ENCODE measurements around the gene NDST1.

The NDST1 gene

DNA sequence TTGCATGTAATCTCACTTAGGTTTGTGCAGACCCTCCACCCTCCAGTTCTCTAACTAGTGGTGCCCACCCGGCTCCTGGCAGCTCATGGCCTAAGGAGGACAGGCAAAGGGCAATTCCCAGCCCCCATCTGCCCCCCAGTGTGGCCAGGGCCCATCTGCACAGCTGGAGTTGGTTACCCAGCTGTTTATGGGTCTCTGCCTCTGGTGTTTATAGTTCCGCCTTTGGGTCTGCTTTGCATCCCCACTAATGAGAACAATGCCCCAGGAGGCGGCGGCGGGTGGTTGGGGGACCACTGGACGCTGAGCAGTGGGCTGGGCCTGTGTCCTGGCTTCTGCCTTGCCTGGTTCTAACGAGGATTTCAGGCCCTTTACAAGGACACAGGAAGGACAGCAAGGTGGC is 62.4 kb downstream of the NDST1 start:
- no peak for DNase-seq (ENCODE audit: low read depth in 2 of 2)

DNA sequence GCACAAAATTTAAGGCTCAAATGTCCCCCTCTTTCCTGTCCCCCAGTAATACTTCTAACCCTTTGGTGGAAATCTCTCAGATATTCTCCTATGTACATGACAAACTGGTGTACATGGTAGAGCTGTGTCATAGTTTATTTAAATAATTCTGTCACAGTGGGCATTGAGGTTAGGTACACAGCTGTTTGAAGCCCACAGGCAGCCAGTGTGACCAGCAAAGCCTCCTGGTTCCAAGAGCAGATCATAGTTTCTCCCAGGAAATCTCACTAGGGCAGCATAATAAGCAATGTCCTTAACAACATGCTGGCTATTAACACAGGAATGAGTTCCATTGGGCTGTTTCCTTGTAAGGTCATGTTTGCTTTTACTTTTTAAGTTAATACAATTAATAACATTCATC is 63.9 kb downstream of the NDST1 start:
- DNase-seq (ENCODE audit: low read depth in 2 of 2), result no peak

DNA sequence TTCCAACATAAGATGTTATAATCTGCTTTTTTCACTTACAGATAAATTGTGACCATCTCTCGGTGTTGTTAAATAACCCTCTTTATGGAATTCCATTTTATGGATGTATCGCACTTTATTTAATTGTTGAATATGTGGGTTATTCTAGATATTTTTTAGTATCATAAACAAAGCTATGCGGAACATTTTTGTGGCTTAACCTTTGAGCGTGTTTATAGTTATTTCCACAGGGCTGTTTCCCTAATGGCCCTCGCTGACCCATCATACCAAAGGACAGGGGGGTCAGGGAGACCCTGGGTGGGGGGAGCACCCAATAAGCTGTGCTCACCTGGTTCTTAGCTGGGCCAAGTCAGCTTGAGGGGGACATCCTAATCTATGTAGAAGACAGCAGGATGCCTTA is 65.3 kb downstream of the NDST1 start:
- no peak for DNase-seq (ENCODE audit: low read depth in 2 of 2)

DNA sequence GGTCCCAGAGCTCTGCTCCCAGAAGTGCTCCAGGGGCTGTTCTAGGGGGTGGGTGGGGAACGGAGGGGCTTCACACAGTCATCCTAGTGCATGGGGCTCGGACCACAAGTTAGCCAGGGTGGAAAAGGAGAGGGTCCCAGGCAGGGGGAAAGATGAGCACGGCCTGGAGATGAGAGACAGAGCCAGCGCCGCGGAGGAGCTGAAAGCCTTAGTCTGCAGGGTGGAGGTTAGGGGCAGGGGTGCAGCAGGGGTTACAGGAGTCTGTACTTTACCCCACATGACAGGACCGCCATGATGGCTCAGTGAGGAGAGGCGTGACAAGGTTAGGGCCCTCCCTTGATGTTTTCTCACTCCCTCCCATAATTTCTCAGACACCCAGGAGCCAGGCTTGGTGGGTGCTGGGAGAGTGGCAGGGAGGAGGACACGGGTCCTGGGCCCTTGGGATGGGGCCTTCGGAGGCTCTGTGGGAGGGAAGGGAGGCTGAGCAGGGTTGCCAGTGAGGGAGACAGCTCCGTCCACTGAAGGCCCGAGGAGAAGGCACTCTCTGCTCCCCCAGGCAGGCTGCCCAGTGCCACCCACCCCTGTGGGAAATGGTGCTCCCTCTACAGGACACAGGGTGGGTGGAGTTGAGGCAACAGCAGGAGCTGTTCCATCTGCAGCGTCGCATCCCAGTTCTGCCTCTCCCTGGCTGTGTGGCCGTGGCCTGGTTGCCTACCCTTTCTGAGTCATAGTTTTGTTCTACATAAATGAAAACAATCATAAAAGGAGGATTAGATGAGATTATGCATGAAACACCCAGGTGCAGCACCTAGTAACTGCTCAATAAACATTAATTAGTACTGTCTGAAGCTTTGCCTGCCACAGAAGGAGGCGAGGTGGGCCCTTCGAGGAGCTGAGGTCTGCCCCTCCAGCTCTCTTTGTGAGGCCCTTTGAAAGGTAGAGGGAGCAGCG is 66.2 kb downstream of the NDST1 start:
- DNase-seq (ENCODE audit: low read depth in 2 of 2), result no peak

DNA sequence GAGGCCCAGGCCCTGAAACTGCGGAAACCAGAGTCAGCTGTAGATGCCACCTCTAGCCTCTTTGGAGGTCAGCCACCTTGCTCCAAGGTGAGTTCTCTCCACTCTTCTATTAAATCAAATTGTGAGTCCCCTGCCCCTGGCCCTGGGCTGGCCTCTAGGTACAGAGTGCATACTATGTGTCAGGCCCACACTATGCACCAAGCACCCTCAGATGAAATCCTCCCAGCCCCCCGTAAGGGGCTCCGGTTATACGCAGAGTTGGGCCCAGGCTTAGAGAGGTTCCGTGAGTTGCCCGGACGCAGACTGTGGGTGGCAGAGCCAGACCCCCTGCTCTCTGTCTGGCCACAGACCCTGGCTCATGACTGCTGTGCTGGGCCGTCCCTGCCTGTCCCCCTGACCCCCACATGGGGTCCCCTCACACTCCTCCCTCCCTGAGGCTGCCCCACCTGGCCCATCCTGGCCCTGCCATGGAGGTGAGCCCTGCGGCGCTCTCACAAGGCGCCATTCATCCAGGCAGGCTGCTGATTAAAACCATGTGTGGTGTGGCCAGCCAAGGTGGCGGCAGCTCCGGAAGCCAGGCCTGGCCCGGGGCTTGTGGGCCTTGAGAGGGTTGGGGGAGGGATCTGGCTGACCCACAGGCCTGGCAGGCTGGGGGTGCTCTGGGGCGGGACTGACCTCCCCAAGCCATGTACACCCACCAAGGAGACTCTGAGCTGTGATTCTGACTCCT is 67.1 kb downstream of the NDST1 start:
- DNase-seq (ENCODE audit: low read depth in 2 of 2), result no peak

DNA sequence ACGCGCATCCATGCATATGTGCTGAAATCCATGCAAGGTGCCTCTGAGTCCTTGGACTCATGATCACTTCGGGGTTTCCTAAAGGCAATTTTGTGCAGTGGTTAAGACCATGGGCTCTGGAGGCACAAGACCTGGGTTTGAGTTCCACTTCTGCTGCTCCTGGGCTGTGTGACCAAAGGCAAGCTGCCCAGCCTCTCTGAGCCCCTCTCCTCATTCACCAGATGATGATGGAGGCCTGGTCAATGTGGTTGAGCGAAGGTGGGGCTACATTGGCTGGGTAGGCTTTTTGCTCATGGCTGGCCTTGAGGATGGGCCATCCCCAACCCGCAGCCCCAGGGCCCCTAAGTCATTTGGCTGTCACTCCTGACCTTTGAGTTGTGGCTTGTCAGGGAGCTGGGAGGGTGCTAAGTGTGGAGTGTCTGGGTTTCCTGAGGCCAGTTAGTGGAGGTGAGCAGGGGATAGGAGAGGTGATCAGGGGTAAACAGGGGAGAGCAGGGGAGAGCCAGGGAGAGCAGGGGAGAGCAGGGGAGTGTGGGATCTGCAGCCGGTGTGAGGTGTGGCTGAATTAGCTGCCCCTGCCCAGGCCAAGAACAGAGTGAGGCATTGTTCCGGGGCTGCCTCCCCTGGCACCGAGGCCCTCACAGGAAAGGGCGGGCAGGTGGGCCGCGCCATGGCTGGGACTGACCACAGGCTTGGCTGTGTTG is 68.0 kb downstream of the NDST1 start:
- no peak for DNase-seq (ENCODE audit: low read depth in 2 of 2)

DNA sequence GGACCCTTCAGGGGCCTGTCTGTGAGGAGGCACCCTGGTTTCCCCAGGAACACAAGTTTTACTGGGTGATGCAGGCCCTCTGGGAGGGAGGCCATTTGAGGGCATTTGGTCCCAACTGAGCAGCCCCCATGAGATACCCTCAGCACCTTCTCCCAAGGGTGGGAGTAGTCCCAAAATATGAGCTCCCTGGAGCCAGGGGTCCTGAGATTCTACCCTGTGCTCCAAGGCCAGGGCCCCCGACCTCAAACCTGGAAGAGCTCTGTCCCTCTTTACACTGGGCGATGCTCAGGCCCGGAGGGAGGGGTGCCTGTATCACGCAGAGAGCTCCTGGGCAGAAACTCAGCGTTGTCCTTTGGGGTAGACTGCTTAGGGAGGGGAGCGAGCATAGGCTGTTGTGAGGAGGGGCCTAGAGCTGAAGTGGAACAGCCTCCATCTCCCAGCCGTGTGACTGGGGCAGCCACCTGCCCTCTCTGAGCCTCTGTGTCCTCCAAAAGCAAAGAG is 68.6 kb downstream of the NDST1 start:
- no peak for DNase-seq (ENCODE audit: low read depth in 2 of 2)

DNA sequence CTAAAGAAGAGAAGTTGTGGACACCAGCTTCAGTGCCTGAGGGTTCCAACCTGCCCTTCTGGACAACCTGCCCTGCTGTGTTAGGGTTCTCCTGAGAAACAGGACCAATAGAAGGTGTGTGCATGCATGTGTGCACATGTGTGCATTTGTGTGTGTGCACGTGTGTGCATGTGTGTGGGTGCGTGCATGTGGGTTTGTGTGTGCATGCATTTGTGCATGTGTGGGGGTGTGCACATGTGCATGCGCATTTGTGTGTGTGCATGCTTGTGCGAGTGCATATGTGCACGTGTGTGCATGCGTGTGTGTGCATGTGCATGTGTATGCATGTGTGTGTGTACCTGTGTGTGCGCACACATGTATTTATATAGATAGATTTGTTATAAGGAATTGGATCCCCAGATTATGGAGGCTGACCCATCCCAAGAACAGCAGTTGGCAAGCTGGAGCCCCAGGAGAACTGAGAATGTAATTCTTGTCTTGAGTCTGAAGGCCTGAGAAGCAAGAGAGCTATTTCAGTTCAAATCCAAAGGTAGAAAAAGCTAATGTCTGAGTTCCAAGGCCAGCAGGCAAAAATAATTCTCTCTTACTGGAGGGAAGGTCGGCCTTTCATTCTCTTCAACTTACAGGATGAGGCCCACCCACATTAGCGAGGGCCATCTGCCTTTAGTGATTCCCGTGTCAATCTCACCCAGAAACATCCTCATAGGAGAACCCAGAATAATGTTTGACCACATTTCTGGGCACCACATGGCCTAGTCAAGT is 69.6 kb downstream of the NDST1 start:
- DNase-seq (ENCODE audit: low read depth in 2 of 2), result no peak

DNA sequence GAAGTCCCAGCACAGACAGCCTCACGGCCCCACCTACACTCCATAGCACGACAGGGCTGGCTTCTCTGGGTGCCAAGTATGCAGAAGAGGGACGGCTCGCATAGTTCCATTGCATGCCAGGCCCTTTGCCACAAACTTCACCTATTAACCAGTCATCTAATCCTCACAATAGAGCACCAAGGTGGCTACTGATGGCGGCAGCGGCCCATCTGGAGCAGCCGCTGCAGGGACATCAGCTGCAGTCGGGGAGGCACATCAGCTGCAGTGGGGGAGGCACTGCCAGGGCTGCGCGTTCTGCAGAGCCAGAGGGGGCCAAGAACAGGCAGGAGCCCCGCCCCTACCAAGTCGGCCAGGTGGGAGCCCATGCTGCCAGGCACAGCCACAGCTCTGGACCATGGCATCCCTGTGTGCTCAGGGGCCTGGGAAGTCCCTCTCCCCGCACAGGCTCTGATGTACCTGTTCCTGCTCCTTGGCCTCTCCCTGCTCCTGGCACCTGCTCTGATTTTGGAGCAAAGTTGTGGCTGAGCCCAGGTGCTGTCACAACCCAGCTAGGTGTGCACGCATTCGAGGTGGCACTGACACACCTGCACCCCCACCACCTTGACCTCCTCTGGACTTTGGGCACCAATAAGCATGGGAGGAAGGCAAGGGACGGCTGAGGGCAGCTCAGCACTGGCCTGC is 71.0 kb downstream of the NDST1 start:
- no peak for DNase-seq (ENCODE audit: low read depth in 2 of 2)

DNA sequence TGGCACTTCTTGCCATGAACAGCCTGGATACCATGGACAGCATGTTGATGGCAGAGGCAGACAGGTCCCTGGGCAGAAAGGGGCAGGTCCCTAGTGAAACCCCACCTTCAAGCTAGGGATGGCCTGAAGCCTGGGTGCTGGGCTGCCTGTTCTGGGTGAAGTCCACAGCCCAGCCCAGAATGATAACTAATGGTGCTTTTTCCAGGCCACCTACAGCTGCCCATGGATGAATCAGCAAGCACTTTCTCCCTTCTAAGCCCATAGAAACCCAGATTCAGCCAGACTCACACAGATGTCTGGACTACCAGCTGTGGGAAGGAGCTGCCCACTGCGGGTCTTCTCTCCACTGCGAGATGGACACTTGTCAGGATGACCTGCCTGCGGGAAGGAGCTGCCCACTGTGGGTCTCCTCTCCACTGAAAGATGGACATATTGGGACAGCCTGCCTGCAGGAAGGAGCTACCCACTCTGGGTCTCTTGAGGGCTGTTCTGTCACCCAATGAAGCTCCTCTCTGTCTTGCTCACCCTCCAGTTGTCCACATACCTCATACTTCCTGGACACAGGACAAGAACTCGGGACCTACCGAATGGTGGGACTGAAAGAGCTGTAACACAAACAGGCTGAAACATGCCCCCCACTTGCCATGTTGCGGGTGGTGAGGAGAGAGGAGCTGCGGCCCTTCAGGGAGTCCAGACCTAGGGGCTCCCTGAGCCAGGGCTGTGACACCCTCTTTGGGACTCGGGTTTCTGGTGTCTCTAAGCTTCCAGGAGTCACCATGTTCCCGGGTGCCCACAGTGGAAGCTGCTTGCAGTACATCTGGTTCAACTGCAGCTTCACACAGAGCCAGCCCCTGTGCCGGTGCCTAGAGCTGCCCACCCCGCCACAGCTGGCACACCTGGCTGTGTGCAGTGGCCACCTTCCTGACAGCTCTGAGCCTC is 71.8 kb downstream of the NDST1 start:
- no peak for DNase-seq (ENCODE audit: low read depth in 2 of 2)

DNA sequence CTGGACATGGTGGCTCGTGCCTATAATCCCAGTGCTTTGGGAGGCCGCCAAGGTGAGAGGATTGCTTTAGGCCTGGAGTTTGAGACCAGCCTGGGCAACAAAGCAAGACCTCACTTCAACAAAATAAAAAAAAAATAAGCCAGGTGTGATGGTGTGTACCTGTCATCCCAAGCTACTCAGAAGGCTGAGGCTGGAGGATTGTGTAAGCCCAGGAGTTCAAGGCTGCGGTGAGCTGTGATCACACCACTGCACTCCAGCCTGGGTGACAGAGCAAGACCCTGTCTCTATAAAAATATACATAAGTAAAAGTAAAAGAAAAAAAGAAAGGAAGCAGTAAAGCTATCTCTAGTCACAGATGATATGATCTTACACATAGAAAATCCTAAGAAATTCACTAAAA is 73.0 kb downstream of the NDST1 start:
- no peak for DNase-seq (ENCODE audit: low read depth in 2 of 2)

DNA sequence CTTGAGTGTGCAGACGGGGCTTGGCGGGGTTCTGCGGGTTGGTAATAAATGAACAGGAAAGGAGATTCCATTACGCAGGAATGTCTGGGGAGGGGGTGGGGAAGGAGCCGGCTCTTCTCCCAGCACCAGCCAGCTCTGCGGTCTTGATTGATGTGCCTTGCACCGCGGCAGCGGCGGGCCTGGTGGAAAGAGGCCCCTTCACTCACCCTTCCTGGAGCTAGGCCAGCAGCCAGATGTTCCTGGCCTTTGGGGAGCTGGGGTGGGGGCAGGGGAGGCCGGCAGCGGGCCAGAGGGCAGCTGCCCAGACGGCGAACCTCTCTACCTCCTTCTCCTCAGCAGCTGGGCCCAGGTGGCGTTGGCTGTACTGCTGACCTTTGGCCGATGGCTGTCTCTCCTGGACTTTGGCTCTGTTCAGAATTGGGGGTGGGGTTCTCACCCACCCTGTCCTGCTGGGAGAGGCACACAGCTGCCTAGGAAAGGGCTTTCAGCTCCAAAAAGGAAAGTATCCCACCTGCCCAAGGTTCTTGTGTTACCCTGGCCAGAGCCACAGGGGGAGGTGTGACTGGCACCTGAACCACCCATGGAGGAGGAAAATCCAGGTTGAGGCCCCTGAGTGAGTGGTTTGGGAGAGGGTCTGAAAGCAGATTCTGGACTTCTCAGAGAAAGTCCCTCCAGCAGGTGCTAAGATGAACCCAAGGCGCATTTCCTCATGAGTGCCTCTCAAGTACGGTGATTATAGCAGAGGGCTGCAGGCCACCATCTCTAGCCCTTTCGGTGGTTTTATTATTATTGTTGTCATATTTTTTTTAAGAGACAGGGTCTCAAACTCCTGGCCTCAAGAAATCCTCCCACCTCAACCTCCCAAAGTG is 74.5 kb downstream of the NDST1 start:
- DNase-seq (ENCODE audit: low read depth in 2 of 2), result peak; percentile 62 to 71

DNA sequence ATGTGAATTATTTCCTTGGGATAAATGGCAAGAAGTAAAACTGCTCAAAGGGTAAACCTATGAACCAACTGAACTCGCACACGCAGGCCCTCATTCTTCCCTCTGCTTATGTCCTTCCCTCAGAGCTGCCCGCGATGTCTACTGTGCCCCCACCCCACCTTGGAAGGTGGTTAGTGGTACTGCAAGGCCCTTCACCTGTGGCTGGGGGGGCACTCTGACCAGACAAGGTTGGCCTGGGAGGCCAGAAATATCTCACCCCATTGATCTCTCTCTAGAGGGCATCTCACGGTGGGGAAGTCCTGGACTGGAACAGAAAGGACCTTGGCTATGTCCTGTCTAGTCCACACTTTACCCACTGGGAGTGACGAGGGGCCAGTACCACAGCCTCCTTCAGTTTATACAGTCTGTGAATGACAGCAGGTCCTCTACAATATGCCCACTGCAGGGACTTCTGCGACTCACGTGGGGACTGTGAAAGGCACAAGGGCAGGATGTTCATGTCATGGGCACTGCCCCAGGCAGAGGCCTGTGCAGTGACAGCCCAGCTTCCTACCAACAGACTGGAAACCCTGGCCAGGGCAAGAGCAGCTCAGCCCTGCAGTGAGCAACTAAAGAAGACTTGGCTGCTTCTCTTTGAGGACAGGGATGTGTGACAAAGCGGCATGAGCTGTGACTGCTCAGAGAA is 75.8 kb downstream of the NDST1 start:
- DNase-seq (ENCODE audit: low read depth in 2 of 2), result no peak

DNA sequence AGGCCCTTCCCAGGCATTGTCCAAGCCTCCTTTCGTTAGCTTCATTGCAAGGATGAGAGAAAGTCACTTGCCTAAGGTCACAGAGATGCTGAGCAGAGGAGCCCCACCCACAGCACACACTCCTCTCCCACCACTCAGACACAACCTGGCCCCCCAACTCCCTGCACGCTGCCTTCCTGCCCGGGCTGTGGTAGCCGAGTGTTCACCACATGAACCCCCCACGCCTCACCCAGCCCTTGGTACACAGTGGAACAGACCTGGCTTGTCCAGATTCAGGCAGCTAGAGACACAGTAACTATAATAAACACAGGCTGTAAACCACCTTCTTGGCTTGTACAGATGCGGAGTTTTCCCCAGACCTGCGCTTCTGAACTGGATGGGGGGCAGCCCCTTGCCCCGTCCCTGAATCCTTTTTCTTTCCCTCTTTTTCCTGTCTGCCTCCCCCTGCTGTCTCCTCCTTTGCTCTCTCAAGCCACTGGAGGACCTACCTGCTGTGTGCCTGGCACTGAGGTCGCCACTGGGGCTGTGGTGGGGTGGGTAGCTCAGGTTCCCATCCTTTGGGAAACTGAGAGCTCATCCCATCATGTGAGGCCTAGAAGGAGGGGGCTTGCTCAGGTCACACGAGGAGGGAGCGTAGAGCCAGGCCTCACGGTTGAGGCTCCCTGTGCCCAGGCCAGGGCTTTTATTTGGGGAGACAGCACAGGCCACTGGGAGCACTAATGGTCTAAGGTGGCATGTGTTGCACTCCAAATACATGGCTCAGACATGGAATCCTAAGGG is 76.8 kb downstream of the NDST1 start:
- DNase-seq (ENCODE audit: low read depth in 2 of 2), result no peak

DNA sequence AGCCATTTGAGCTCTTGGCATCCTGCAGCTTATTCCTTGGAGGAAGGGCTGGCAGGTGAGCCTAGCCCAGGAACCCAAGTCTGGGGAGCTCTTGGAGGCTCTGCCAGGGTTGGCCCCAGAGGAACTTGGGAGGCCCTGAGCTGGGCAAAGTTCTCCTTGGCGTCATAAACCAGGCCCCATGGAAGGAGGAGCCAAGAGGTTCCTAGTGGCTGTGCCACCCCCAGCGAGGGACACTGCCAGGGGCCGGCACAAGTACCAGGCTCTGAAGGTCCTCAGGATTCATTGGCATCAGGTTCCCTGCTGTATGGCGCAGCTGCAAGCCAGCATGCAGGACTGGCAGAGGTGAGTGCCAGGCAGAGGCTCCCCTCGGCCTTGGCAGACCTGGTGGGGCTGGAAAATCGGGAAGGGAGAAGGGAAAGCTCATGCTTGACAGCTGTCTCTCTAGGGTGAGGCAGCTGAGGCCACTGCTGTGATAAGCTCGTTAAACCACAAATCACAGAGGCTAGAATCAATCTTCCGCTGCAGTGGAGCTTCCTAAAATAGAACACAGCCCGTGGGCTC is 77.9 kb downstream of the NDST1 start:
- no peak for DNase-seq (ENCODE audit: low read depth in 2 of 2)

DNA sequence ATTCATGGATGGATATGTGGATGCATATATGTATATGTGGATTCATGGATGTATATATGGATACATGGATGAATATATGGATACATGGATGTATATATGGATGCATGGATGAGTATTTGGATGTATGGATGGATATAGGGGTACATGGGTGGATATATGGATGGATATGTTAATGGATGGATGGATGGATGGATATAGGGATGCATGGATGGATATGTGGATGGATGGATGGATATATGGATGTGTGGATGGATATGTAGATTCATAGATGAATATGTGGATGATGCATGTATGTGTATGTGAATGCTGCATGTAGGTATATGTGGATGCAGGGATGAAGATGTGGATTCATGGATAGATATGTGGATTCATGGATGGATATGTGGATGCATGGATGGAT is 79.1 kb downstream of the NDST1 start:
- DNase-seq (ENCODE audit: low read depth in 2 of 2), result no peak
